ENCODE measurements around the gene FOXK2.
"Not testable (repeated sequence)": the region's sequence is repeated elsewhere in the genome, so short reads cannot be mapped to it uniquely, and the experiment has no call there.

FOXK2 gene

DNA sequence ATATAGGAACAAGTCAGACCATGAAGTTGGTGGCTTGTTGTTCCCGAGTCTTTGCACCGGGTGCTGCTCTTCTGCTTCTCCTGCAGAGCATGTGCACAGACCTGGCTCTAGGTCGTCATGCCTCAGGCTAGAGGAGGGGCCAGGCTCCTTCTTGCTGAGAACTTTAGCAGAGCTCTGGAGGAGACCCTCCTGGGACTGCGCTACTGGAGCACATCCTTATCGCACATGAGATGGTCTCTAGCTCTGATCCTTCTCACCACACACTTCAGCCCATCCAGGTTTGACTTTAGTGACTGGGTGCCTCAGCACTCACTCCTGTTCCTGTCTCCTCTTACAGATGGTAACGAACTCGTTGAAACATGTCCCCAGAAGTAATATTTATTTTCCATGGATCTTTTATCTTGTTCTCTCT is 14.9 kb downstream of the FOXK2 start:
- no peak for DNase-seq

DNA sequence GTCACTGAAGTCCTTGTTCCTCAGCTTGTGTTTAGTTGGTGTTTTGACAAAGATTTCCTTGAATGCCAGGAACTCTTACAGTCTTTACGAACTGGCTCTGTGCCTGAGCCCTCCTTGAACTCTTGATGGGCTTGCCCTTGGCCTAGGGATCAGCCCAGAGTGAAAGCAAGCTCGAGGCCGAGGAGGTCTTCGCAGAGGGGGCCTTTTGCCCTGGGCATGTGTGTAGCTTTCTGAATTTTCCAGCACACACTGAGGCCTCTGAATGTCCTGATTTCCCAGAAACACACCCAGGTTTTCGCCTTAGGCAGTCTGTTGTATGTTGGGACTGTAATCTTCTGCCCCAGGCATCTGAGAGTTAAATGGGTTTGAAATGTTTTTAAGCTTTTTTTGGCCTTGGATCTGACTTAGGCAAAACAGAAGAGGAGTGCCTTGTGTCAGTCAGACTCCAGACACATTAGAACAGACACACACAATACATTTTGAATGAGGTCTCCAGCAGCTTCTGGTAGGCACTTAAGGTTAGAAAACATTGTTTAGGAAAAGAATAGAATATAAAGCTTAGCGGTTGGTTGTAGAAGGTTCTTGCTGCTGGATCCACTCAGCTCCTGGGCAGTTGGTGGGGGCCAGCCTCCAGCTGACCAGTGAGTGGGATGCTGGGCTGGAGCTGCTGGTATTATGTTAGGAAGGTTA is 17.1 kb downstream of the FOXK2 start:
- no peak for DNase-seq

DNA sequence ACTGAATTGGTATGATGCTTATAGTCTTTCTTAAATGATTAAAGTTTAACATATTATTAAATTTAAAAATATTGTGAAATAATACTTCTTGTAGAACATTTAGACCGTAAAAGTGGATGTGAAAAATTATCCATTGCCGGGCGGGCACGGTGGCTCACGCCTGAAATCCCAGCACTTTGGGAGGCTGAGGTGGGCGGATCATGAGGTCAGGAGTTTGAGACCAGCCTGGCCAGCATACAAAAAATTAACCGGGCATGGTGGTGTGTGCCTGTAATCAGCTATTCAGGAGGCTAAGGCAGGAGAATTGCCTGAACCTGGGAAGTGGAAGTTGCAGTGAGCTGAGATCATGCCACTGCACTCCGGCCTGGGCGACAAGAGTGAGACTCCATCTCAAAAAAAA is 17.7 kb downstream of the FOXK2 start:
- not testable (repeated sequence) for DNase-seq

DNA sequence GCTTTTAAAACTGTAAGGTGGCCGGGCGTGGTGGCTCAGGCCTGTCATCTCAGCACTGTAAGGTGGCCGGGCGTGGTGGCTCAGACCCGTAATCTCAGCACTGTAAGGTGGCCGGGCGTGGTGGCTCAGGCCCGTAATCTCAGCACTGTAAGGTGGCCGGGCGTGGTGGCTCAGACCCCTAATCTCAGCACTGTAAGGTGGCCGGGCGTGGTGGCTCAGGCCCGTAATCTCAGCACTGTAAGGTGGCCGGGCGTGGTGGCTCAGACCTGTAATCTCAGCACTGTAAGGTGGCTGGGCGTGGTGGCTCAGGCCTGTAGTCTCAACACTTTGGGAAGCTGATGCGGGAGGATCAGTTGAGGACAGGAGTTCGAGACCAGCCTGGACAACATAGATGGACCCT is 19.5 kb downstream of the FOXK2 start:
- DNase-seq: not testable (repeated sequence)

DNA sequence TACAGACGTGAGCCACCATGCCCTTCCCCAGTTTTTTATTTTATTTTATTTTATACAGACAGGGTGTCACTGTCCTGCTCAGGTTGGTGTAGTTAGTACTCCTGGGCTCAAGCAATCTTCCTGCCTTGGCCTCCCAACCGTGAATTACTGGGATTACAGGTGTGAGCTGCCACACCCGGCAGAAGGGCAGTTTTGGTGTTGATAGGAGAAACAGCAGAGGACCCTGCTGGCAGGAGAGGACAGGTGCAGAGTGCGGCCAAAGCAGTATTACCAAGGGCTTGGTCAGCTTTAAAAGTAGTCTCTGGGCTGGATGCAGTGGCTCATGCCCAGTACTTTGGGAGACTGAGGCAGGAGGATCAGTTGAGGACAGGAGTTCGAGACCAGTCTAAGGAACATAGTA is 22.9 kb downstream of the FOXK2 start:
- no peak for DNase-seq

DNA sequence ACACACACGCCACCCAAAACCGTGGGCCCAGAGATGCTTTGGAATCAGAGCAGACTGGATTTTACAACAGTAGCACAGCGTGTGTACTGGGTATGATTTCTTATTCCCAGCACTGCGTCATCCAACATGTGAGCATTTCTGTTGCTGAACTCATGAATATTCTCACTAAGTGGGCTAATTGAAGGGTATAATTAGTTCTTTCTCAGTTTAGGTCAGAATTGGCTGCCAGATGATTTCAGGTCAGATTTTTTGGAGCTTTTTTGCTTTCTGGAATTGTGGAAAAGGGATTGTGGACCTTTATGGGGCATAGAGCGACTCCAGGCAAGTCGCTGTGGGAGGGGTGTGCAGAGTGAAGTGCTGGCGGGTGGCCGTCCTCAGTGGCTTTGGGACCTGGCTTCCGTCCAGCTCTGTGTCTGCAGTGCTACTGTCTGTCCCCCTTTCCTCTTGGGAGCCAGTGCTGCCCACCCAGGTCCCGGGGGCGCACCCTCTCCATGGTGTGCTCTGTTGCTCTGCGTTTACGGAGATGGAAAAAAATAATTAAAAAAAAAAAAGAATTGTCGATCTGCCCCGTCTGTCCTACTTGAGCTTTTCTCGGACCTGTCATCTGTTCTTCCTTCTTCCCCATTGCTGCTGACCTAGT is 25.0 kb downstream of the FOXK2 start:
- no peak for DNase-seq

DNA sequence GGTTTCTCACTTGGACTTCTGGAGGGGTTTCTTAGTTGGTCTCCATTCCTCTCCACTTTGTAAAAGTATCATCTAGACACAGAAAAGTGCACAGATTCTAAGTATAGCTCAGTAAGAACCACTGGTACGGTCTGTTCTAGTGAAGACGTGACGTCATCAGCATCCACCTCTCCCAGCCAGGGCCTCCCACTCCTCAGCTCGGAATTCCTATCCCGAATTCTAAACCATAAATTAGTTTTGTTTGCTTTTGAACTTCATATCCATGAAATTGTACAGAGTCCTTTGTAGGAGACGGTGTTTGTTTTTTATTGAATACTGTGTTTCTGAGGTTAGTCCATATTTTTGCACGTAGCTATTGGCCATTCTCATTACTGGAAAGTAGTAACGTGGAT is 25.5 kb downstream of the FOXK2 start:
- no peak for DNase-seq

DNA sequence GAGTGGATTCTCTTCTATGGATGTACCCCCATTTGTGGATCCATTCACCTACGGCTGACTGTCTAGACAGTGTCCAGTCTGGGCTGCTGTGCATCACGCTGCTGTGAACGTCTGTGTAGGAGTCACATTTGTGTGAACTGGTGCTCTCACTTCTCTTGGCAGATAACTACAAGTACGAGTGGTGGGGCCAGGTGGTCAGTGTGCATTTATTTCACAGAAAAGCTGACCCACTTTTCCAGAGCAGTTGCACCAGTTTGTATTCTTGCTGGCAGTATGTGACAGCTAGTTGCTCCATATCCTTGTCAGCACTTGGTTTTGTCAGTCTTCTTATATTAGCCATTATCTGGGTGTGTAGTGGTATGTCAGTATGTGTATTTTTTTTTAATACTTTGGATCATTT is 28.4 kb downstream of the FOXK2 start:
- no peak for DNase-seq

DNA sequence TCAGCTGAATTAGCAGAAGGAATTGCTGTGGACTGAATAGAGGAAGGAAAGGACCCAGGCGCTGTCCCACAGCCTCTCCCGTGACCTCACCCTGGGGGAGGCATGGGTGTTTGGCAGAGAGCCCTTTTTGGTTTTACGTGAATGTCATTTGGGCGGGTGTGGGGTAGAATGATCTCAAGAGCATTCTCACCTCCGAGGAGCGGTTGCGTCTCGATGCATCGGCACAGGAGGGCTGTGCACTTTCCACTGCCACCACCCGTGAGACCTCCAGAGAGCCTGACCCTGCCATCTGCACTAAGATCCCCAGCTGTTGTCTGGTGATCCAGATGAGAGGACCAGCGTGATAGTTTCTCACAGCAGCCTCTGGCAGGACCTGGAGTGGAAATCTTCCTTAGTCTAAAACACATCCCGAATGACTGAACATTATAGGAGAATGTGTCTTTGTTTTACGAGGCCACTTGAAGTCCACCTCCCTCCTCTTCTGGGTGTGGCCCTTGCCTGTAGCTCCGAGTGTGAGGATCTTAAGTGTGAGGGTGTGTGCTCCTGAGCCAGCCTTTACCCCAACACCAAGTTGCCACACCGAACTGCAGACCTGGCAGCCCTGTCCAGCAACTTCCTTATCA is 29.3 kb downstream of the FOXK2 start:
- DNase-seq: no peak

DNA sequence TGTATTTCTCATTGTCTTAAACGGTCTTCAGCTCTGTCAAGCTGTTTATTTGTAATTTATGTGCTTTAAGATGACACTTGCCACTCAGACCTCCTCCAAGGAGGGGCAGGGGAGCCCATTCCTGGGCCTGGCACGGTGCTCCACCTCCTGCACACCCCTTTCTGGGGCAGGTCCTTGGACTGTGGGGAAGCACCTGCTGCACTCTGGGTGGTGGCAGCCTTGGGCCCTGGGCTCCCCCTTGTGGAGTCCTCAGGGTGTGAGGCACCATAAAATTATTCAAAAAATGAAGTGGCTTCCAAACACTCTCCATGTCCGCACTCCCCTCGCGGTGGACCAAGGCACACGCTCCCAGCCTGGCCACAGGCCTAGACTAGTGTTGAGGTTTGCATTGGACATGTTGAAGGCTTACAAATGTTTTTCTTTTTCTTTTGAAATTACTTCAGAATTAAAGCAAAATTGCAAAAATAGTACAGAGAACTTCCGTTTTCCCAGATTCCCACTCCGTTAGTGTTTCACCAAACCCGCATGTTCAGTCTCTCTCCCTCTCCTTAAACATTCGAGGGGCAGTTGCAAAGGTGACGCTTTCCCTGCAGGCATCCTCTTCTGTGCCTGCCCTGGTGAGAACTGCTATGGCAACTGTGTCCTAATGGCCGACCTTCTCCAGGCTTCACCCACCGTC is 32.4 kb downstream of the FOXK2 start:
- DNase-seq: no peak

DNA sequence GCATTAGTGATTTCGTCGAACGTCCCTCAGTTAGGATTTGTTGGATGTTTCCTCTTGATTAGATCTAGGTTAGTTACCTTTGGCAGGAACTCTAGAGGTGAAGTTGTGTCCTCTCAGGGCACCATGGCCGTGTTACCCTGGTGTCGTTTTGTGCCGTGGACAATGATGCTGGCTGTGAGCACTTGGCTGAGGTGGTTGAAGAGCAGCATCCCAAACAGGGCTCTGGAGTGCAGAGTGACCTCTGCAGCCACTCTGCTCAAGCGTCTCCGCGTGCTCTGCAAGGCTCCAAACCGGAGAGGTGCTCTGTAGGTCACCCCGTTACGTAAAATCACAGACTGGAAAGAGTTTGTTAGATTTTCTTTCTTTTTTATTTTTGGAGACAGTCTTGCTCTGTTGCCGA is 33.0 kb downstream of the FOXK2 start:
- DNase-seq: no peak

DNA sequence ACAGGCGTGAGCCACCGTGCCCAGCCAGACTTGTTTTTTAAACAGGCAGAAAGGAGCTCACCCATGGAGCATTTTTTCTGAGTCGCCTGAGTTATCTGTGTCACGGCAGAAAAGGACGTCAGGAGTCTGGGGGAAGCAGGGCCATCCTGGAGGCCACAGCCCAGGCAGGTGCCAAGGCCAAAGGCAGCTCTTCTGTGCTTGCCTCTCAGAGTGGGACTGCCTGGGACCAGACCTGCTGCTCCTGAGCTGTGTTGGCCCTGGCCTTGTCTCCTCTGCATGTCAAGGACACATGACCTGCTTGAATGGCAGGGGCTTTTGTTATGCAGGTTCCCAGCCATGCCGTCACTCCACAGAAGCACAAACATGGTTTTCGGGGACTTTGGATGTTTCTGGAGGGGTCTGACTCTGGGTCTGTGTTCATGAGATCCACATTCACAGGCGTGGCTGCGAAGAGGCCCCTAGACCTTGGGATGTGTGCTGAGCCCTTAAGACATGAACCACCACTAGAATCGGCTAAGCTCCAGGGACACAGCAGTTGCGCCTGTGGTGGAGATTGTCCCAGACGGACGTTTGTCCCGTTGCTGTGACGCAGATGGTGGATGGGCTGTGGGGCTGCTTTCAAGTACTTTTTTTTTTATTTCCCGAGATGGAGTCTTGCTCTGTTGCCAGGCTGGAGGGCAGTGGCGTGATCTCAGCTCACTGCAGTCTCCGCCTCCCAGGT is 33.8 kb downstream of the FOXK2 start:
- DNase-seq: no peak

DNA sequence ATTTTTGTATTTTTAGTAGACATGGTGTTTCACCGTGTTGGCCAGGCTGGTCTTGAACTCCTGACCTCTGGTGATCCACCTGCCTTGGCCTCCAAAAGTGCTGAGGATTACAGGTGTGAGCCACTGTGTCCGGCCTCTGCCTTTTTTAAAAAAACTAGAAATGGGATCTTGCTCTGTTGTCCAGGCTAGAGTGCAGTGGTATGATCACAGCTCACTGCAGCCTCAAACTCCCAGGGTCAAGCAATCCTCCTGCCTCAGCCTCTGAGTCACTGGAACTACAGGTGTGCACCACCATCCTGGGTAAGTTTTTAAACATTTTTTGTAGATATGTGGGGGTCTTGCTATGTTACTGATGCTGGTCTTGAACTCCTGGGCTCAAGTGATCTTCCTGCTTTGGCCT is 38.0 kb downstream of the FOXK2 start:
- DNase-seq: not testable (repeated sequence)

DNA sequence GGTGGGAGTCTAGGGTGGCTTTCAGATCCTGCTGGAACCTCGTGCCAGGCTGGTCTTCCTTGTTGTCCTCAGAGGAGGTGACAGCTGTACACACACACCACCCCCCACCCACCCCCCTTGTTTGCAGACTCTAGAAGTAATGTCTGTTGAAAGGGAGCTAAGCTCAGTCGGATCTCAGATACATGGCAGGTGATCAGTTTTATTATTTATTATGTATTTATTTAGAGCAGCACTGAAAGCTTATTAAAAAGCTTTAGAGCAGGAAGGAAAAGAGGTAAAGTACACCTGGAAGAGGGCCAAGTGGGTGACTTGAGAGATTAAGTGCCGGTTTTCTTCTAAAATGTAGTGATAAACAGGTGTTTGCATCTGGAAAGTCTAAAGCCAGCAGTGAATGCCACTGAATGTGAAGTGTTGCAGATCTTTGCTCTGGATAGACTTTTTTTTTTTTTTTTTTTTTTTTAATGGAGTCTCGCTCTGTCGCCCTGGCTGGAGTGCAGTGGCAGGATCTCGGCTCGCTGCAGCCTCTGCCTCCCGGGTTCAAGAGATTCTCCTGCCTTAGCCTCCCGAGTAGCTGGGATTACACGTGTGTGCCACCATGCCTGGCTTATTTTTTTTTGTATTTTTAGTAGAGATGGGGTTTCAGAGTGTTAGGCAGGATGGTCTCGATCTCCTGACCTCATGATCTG is 40.2 kb downstream of the FOXK2 start:
- DNase-seq: no peak

DNA sequence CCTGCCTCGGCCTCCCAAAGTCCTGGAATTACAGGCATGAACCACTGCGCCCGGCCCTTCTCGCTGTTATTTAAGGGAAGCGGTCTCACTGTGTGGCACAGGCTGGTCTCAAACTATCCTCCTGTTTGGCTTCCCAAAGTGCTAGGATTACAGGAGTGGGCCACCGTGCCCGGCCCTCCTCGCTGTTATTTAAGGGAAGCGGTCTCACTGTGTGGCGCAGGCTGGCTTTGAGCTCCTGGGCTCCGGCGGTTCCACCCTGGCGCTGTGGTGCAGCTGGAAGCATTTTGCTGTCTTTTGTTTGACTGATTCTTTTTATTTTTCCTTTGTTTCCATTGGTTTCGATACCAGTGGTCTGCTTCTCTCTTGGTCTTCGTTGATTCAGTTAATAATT is 40.7 kb downstream of the FOXK2 start:
- no peak for DNase-seq

DNA sequence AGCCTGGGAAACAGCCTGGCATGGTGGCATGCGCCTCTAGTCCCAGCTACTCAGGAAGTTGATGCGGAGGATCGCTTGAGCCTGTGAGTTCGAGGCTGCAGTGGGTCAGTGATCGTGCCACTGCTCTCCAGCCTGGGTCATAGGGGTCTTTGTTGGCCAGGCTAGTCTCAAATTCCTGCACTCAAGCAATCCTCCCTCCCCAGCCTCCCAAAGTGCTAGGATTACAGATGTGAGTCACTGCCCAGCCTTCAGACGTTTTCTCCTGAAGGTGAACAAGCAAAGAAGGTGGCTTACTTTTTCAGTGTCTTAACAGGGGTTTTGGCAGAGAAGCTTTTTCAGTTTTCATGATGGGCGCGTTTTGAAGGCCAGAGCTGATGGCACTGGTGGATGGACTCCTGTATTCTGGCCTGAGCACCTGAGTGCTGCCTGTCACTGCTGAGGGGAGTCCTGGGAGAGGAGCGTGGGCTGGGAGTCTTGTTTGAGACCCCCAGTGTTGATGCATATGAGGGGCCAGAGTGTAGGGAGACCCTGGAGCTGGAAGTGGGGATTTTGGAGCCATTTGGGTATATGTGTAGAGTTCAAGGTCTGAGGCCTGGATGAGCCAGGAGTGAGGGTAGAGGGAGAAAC is 41.4 kb downstream of the FOXK2 start:
- no peak for DNase-seq

DNA sequence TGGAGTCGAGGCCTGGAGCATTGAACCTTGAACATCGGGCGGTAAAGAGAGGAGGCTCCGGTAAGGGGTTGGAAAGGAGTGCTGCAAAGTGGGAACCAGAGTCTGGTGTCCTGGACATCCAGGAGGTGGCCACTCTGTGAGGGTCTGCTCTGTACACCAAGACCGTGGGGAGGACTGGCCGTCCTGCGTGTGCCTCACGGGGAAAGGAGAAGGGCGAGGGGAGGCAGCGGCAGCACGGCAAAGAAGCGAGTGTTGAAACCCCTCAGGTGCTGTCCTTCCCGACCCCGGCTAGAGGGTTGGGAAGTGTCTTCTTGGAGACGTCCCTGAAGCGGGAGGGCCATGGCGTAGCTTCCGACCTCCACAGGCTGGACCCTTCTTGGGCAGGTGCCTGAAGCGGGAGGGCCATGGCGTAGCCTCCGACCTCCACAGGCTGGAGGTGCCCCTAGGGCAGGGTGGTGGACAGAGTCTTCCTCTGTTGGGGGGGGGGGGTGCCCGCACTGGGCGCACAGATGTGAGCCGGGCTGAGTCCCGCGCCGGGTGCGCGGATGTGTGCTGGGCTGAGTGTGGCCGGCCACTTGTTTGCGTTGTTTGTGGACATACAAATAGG is 42.0 kb downstream of the FOXK2 start:
- no peak for DNase-seq

DNA sequence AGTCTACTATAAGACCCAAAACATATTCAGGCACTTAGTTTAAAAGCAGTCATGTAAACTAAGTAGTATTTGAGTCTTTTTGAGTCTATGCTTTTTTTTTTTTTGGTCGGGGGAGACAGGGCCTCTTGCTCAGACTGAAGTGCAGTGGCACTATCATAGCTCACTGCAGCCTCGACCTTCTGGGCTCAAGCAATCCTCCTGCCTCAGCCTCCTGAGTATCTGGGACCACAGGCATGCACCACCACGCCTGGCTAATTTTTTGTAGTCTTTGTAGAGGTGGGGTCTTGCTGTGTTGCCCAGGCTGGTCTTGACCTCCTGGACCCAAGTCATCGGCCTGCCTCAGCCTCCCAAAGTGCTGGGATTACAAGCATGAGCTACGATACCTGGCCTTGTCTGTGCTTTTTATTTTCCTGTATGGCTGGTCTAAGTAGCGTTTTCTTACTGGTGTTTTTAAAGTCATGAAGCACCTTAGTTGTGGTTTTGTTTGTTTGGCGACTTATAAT is 43.2 kb downstream of the FOXK2 start:
- not testable (repeated sequence) for DNase-seq

DNA sequence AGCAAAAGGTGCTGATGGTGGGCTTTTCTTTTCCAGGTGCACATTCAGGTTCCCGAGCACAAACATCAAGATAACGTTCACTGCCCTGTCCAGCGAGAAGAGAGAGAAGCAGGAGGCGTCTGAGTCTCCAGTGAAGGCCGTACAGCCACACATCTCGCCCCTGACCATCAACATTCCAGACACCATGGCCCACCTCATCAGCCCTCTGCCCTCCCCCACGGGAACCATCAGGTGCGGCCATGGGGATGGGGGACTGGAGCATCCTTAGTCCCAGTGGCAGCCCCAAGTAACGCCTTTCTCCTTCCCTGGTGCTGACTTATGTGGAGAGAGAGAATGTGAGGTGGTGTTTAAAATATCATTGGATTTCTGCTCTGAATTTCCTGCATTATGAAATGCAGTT is 43.8 kb downstream of the FOXK2 start:
- DNase-seq: no peak

DNA sequence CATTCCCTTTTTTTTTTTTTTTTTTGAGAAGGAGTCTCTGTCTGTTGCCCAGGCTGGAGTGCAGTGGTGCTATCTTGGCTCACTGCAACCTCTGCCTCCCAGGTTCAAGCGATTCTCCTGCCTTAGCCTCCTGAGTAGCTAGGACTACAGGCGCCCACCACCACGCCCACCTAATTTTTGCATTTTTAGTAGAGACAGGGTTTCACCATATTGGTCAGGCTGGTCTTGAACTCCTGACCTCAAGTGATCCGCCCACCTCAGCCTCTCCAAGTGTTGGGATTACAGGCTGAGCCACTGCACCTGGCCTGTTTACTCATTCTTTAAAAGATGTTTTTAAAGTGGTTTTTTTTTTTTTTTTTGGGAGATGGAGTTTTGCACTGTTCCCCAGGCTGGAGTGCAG is 44.2 kb downstream of the FOXK2 start:
- not testable (repeated sequence) for DNase-seq

DNA sequence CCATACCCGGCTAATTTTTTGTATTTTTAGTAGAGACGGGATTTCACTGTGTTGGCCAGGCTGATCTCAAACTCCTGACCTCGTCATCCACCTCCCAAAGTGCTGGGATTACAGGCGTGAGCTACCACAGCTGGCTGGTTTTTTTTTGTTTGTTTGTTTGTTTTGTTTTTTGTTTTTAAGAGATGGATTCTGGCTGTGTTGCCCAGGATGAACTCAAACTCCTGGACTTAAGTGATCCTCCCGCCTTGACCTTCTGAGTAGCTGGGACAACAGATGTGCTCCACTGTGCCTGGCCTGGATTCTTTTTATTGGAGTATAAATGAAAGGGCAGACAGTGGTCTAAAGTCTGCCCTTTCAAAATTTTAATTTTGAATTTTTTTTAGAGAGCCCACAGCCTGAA is 44.7 kb downstream of the FOXK2 start:
- no peak for DNase-seq

DNA sequence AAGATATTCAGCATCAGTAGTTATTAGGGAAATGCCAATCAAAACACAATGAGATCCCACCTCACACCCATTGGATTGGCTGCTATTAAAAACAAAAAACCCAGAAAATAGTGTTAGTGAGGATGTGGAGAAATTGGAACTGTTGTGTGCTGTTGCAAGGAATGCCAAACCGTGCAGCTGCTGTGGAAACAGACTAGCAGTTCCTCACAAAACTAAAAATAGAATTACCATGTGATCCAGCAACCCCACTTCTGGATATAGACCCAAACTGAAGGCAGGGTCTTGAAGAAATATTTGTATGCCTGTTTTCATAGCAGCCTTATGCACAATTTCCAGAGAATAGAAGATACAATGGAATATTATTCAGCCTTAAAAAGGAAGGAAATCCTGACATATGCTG is 46.0 kb downstream of the FOXK2 start:
- no peak for DNase-seq
